SK-N-SH (cell line): ENCODE results near the gene TBCD. TPM values are rescaled to one million over a fixed set of nuclear protein-coding genes. Genes with fewer than 3 reads are reported as not detected.
A peak's percentile ranks its signal among the peaks of the same experiment; 100 is the strongest.

Experiments
- CTCF ChIA-PET: fragments of 300-600, 350-600 bp; formaldehyde crosslinking; extraction: SDS; loops from one replicate; lab custom pipeline; 2021; lab: Yijun Ruan, JAX
- POLR2A ChIA-PET: fragments of 350-600 bp; sonication (Branson Sonifier 250); formaldehyde crosslinking; extraction: SDS; loops from one replicate; lab custom pipeline; 2020; ENCODE audit warnings: antibody characterized with exemption, inconsistent platforms; lab: Yijun Ruan, JAX
- DNase-seq: peaks from one replicate; pipeline ENCODE4 v3.0.0; 2012
- H2AFZ ChIP-seq: fragments of 200-600 bp; sonication (generic); 2 replicates; pipeline ENCODE4 v1.8.1; 2016; ENCODE audit warnings: antibody characterized with exemption, mild to moderate bottlenecking, low read depth
- H3F3A ChIP-seq: fragments of 200-600 bp; sonication (generic); replicated peaks from 2 replicates; pipeline ENCODE3; 2016; ENCODE audit warnings: antibody characterized with exemption, mild to moderate bottlenecking; ENCODE audit not compliant: insufficient read depth
- H3K27ac ChIP-seq, 2 experiments: fragments of 200-500 bp in 1 of 2; fragments of 200-600 bp in 1 of 2; sonication (Bioruptor generic) in 1 of 2; sonication (generic), shearing (Covaris generic) in 1 of 2; 2 replicates each; pipeline versions ENCODE4 v1.5.1 to v1.6.1; 2014 to 2016; ENCODE audit warnings: low read depth in 2 of 2, inconsistent platforms in 1 of 2, low read length in 1 of 2, mild to moderate bottlenecking in 1 of 2, mixed read lengths in 1 of 2
- H3K27me3 ChIP-seq: fragments of 200-600 bp; sonication (generic), shearing (Covaris generic); 2 replicates; pipeline ENCODE4 v1.6.1; 2016; ENCODE audit warnings: mixed run types; ENCODE audit not compliant: insufficient read depth
- H3K36me3 ChIP-seq, 2 experiments: fragments of 200-500 bp in 1 of 2; fragments of 200-600 bp in 1 of 2; sonication (Bioruptor generic) in 1 of 2; sonication (generic) in 1 of 2; replicated peaks in 1 of 2; 2 replicates each; pipeline versions ENCODE3 to v1.5.1; 2014 to 2016; ENCODE audit warnings: low read length in 1 of 2, mild to moderate bottlenecking in 1 of 2; ENCODE audit not compliant: insufficient read depth in 2 of 2, control insufficient read depth in 1 of 2
- H3K4me1 ChIP-seq, 2 experiments: fragments of 200-500 bp in 1 of 2; fragments of 200-600 bp in 1 of 2; sonication (Bioruptor generic) in 1 of 2; sonication (generic), shearing (Covaris generic) in 1 of 2; 2 replicates each; pipeline versions ENCODE4 v1.5.1 to v1.6.1; 2014 to 2016; ENCODE audit warnings: low read depth in 1 of 2, low read length in 1 of 2, mixed run types in 1 of 2; ENCODE audit not compliant: insufficient read depth in 2 of 2, control insufficient read depth in 1 of 2
- H3K4me2 ChIP-seq: fragments of 200-600 bp; sonication (generic), shearing (Covaris generic); 2 replicates; pipeline ENCODE4 v1.6.1; 2017; ENCODE audit warnings: mixed run types
- H3K4me3 ChIP-seq, 2 experiments: fragments of 200-500 bp in 1 of 2; fragments of 200-600 bp in 1 of 2; sonication (Bioruptor generic) in 1 of 2; sonication (generic), shearing (Covaris generic) in 1 of 2; 2 replicates each; pipeline versions ENCODE4 v1.5.1 to v1.8.1; 2014 to 2016; ENCODE audit warnings: low read depth in 2 of 2, inconsistent platforms in 1 of 2, low read length in 1 of 2, mild to moderate bottlenecking in 1 of 2, mixed read lengths in 1 of 2, moderate library complexity in 1 of 2
- H3K79me2 ChIP-seq: fragments of 200-600 bp; sonication (generic); 2 replicates; pipeline ENCODE4 v1.8.1; 2017; ENCODE audit warnings: mild to moderate bottlenecking; ENCODE audit not compliant: insufficient read depth
- H3K9ac ChIP-seq: fragments of 200-600 bp; sonication (generic); 2 replicates; pipeline ENCODE4 v1.6.1; 2017; ENCODE audit warnings: mixed run types
- H3K9me2 ChIP-seq: fragments of 200-600 bp; sonication (generic); 2 replicates; pipeline ENCODE4 v1.6.1; 2017; ENCODE audit warnings: mixed run types
- H3K9me3 ChIP-seq: fragments of 200-600 bp; sonication (generic); 2 replicates; pipeline ENCODE4 v1.6.1; 2017; ENCODE audit warnings: mixed run types, mild to moderate bottlenecking, moderate library complexity
- H4K20me1 ChIP-seq: fragments of 200-600 bp; sonication (generic); 2 replicates; pipeline ENCODE4 v1.6.1; 2017; ENCODE audit warnings: mild to moderate bottlenecking, mixed run types; ENCODE audit not compliant: insufficient read depth
- CTCF ChIP-seq: fragments of 200-600 bp; sonication (generic); IDR thresholded peaks from 2 replicates; pipeline ENCODE4 v1.6.1; 2017; ENCODE audit warnings: antibody characterized with exemption, mild to moderate bottlenecking, moderate library complexity
- FOXJ3 ChIP-seq: sonication (generic); formaldehyde crosslinking; IDR thresholded peaks from 2 replicates; pipeline ENCODE4 v1.5.1; 2020; ENCODE audit warnings: mild to moderate bottlenecking, missing genetic modification reagents
- GATA2 ChIP-seq: sonication (generic); formaldehyde crosslinking; IDR thresholded peaks from 2 replicates; pipeline ENCODE4 v1.5.0; 2020; ENCODE audit warnings: mild to moderate bottlenecking, missing genetic modification reagents
- JUND ChIP-seq: IDR thresholded peaks from 2 replicates; pipeline ENCODE4 v1.4.0; 2012
- PBX3 ChIP-seq: IDR thresholded peaks from 2 replicates; pipeline ENCODE4; 2012
- RCOR1 ChIP-seq: fragments of 150-350 bp; IDR thresholded peaks from 2 replicates; pipeline ENCODE4 v1.6.1; 2017; ENCODE audit warnings: antibody characterized with exemption, low read length
- REST ChIP-seq: IDR thresholded peaks from 2 replicates; pipeline ENCODE4 v1.6.1; 2012; ENCODE audit warnings: mild to moderate bottlenecking, low read depth, low read length, moderate library complexity
- RFX5 ChIP-seq: IDR thresholded peaks from 2 replicates; pipeline ENCODE4 v1.6.1; 2012; ENCODE audit warnings: mild to moderate bottlenecking, improper control_type of control experiment, low read length
- YY1 ChIP-seq: IDR thresholded peaks from 2 replicates; pipeline ENCODE4 v1.4.0; 2012; ENCODE audit warnings: low read depth, mild to moderate bottlenecking
- WGBS: methylation state at CpG from one replicate; pipeline ENCODE4 v1.1.6; 2017; ENCODE audit warnings: low lambda C conversion rate; 5-methylcytosine and 5-hydroxymethylcytosine counted together
- polyA plus RNA-seq, 3 experiments: library from polyadenylated mRNA; depleted of rRNA; stranded (reverse); fragments of >200 nt; gene quantifications; 2 replicates each; pipeline ENCODE4 v1.2.3, GENCODE V29; 2012

Gene TBCD
- polyA plus RNA-seq, 1 of the 3 experiments (the other 2 are of a cell fraction) = 107 TPM

- no peaks in the 10 kb centered on the region for H3K9me3 ChIP-seq
- no peak overlapping the region for H3K4me2 ChIP-seq
- peaks cover 27% of the 10 kb centered on the region; the same call in 1 of the 2 replicates for H3K79me2 ChIP-seq
- no peak overlapping the region for H3K9ac ChIP-seq
- H4K20me1 ChIP-seq = no peaks in the 10 kb centered on the region
- ChIA-PET POLR2A (no interaction called here), CTCF (interaction anchor here (0.7 to 1.6 kb wide), 8 partner anchors 10 to 325 kb away, joined by 3 to 6 read pairs (median 4); no protein-coding TSS in a partner anchor)
- H3K27ac ChIP-seq = peak overlapping the region in 1 of 2 experiments; percentile 65; a peak in 2 of 4 replicates
- no peak overlapping the region for H2AFZ ChIP-seq
- no peak overlapping the region for H3K4me3 ChIP-seq
- peaks cover 11 to 60% of the 10 kb centered on the region in 2 experiments for H3K4me1 ChIP-seq
- H3F3A ChIP-seq = peaks cover 20% of the 10 kb centered on the region
- H3K9me2 ChIP-seq = no peaks in the 10 kb centered on the region
- DNase-seq = no peak
- no peak for TF ChIP-seq CTCF
- TF ChIP-seq RCOR1 = no peak
- TF ChIP-seq JUND = no peak
- TF ChIP-seq RFX5 = no peak
- H3K36me3 ChIP-seq = no peaks in the 10 kb centered on the region
- 97% methylated on average over 17 of the region's 21 CpGs for WGBS
- no peaks in the 10 kb centered on the region for H3K27me3 ChIP-seq
Measured at GRCh38 chr17:82881324-82881823, 129.5 kb downstream of the TBCD start.

GRCh38 chr17:82881900-82882714 is 130.2 kb downstream of the TBCD start:
- 93% methylated on average over 17 of the region's 17 CpGs for WGBS
- CTCF ChIA-PET = interaction anchor here (0.7 to 1.6 kb wide), 3 partner anchors 10 to 195 kb away, joined by 3 to 6 read pairs (median 4); no protein-coding TSS in a partner anchor
- Histone ChIP-seq H3K9ac (no peak overlapping the region), H4K20me1 (no peaks in the 10 kb centered on the region), H3K4me2 (no peak overlapping the region), H3K4me3 (no peak overlapping the region), H3K79me2 (peaks cover 28% of the 10 kb centered on the region; the same call in 1 of the 2 replicates), H3K36me3 (no peaks in the 10 kb centered on the region), H3K27me3 (no peaks in the 10 kb centered on the region), H2AFZ (no peak overlapping the region), H3F3A (peaks cover 20% of the 10 kb centered on the region), H3K27ac (peak overlapping the region in 1 of 2 experiments; percentile 65; a peak in 1 of 4 replicates), H3K9me2 (no peaks in the 10 kb centered on the region), H3K4me1 (peaks cover 11 to 58% of the 10 kb centered on the region in 2 experiments), H3K9me3 (no peaks in the 10 kb centered on the region)
- POLR2A ChIA-PET = no interaction called here
- no peak for TF ChIP-seq PBX3
- TF ChIP-seq GATA2 (CRISPR knock-in tag) = no peak
- TF ChIP-seq FOXJ3 (CRISPR knock-in tag) = 0 out of 2 replicates have a peak, but pooled peaks have one; percentile 12
- TF ChIP-seq REST = no peak
- TF ChIP-seq YY1 = no peak
- no peak for DNase-seq
